ENCODE measurements around the gene TANGO6.

GRCh38 chr16:69073181-69073702 is 229.9 kb downstream of the TANGO6 start:
- TF ChIP-seq BHLHE40 (IDR thresholded peaks at IDR 0.05; ENCODE audit: borderline replicate concordance): no peak
- no peak for TF ChIP-seq FOXM1 (IDR thresholded peaks at IDR 0.05; ENCODE audit: borderline replicate concordance)
- no peak for TF ChIP-seq SP1 (IDR thresholded peaks at IDR 0.05)
- no peak for TF ChIP-seq FOXK2 (IDR thresholded peaks at IDR 0.05)
- no peak for TF ChIP-seq SUZ12 (IDR thresholded peaks at IDR 0.05)
- TF ChIP-seq ZNF384 (IDR thresholded peaks at IDR 0.05): no peak
